ENCODE measurements around the gene WNT5B. TPM values are rescaled to one million over a fixed set of nuclear protein-coding genes. Genes with fewer than 3 reads are reported as not detected.

WNT5B gene
- total and polyA plus RNA-seq, 2 of the 8 experiments (the other 6 are each of a cell fraction or from before 2014, with no cell fraction given): 0.91 to 1.2 TPM

DNA sequence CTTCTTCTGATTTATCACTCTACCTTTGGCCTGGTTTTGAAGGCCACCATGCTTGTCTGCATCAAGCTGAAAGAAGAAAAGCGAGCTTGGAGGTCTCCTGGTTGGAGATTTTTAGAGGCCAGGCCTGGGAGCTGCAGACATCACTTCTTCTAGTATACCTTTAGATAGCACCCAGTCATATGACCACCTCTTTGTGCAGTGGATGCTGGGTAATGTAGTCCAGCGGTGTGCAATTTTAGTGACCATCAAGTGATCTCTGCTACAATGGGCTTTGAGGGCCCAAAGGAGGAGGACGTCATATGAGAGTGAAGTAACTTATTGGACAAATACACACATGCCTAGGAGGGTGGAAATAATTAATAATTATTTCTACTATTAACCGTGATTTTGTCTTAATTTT is 15.2 kb upstream of the WNT5B start:
- no peak overlapping the region for H2BK20ac ChIP-seq (ENCODE audit: low read length)
- DNase-seq (ENCODE audit: low read depth in 1 of 2, low spot score in 2 of 2) (no peak), FAIRE-seq (no peak)
- H3K23me2 ChIP-seq (ENCODE audit: low read depth, low read length): no peaks in the 10 kb centered on the region
- POLR2A ChIA-PET (ENCODE audit: partially characterized antibody): no interaction called here
- H3K4ac ChIP-seq (replicated peaks; ENCODE audit: insufficient read length, low read depth, low read length): no peak overlapping the region
- no peak overlapping the region for H2BK12ac ChIP-seq (ENCODE audit: low read depth, low read length)
- H3K9me3 ChIP-seq (ENCODE audit: insufficient read depth in 2 of 2, low read depth in 1 of 2, low read length in 1 of 2): no peaks in the 10 kb centered on the region
- no peaks in the 10 kb centered on the region for H4K20me1 ChIP-seq (replicated peaks in 1 of 2; ENCODE audit: control insufficient read depth in 1 of 2, insufficient read depth in 2 of 2, low read length in 2 of 2)
- no peaks in the 10 kb centered on the region for H3K79me2 ChIP-seq (ENCODE audit: control insufficient read depth in 1 of 2, insufficient read depth in 2 of 2, low read length in 2 of 2)
- H3K4me2 ChIP-seq (ENCODE audit: insufficient read depth in 1 of 2, low read depth in 2 of 2, low read length in 2 of 2): no peak overlapping the region
- H2BK5ac ChIP-seq (ENCODE audit: low read depth, low read length): no peak overlapping the region
- H3K56ac ChIP-seq (replicated peaks; ENCODE audit: insufficient read length, low read depth, low read length): no peak overlapping the region
- H3K4me3 ChIP-seq (ENCODE audit: extremely low read depth in 1 of 4, insufficient read depth in 2 of 4, low read depth in 3 of 4, low read length in 4 of 4): no peak overlapping the region
- no peak overlapping the region for H3K23ac ChIP-seq (ENCODE audit: insufficient read length)
- no peak overlapping the region for H4K5ac ChIP-seq (ENCODE audit: insufficient read length, low read depth, low read length)
- no peaks in the 10 kb centered on the region; a peak in 1 of 7 replicates for H3K4me1 ChIP-seq (replicated peaks in 1 of 4; ENCODE audit: control insufficient read depth in 3 of 4, insufficient read depth in 4 of 4, low read length in 3 of 4)
- peaks cover 0 to 9% (median 2%) of the 10 kb centered on the region in 4 experiments; a peak in 4 of 7 replicates for H3K27me3 ChIP-seq (replicated peaks in 1 of 4; ENCODE audit: control insufficient read depth in 3 of 4, extremely low read depth in 1 of 4, insufficient read depth in 3 of 4, low read length in 3 of 4)
- no peaks in the 10 kb centered on the region for H3K79me1 ChIP-seq (ENCODE audit: low read depth, low read length)
- H4K91ac ChIP-seq (replicated peaks; ENCODE audit: insufficient read length, low read length): no peak overlapping the region
- H3K14ac ChIP-seq (ENCODE audit: insufficient read length): no peak overlapping the region
- peak overlapping the region; percentile 55; the same call in 1 of the 2 replicates for H2AFZ ChIP-seq (ENCODE audit: low read length)
- no peak overlapping the region for H2BK120ac ChIP-seq (replicated peaks; ENCODE audit: low read depth, low read length)
- no peak overlapping the region for H3K9ac ChIP-seq (replicated peaks in 1 of 4; ENCODE audit: extremely low read depth in 1 of 4, low read depth in 3 of 4, low read length in 3 of 4)
- no peak overlapping the region for H3K18ac ChIP-seq (ENCODE audit: extremely low read depth, low read length)
- no peak for TF ChIP-seq EGR1 (IDR thresholded peaks at IDR 0.05; ENCODE audit: borderline replicate concordance, low read depth, low read length)
- TF ChIP-seq, protein P1, sequence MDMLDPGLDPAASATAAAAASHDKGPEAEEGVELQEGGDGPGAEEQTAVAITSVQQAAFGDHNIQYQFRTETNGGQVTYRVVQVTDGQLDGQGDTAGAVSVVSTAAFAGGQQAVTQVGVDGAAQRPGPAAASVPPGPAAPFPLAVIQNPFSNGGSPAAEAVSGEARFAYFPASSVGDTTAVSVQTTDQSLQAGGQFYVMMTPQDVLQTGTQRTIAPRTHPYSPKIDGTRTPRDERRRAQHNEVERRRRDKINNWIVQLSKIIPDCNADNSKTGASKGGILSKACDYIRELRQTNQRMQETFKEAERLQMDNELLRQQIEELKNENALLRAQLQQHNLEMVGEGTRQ (IDR thresholded peaks at IDR 0.05; ENCODE audit: low read length): peak; percentile 75
- peak; percentile 62 for TF ChIP-seq SIX5 (IDR thresholded peaks at IDR 0.05; ENCODE audit: low read depth, low read length)
- CTCF ChIA-PET (ENCODE audit: partially characterized antibody): interaction anchor here (0.9 to 3.1 kb wide), 4 partner anchors 11 to 286 kb away, joined by 3 to 13 read pairs (median 6); partner anchors contain the start of gene WNT5B
- no peak overlapping the region for H4K8ac ChIP-seq (ENCODE audit: extremely low read depth, insufficient read depth, low read length)
- WGBS, 2 experiments (ENCODE audit: extremely low coverage in 1 of 2, insufficient coverage in 1 of 2, insufficient read length in 1 of 2, insufficient replicate concordance in 2 of 2, low coverage in 1 of 2, low lambda C conversion rate in 2 of 2, missing lambda C conversion rate in 1 of 2): 87% methylated on average over 4 of the region's 4 CpGs; no CpG with 5 or more reads in 1 of the 2 experiments
- no peak overlapping the region for H2AK5ac ChIP-seq (ENCODE audit: low read depth, low read length)
- H3K36me3 ChIP-seq (ENCODE audit: control insufficient read depth in 2 of 4, insufficient read depth in 4 of 4, low read length in 3 of 4): no peaks in the 10 kb centered on the region
- H2BK15ac ChIP-seq (ENCODE audit: low read length): no peak overlapping the region
- H3K27ac ChIP-seq (ENCODE audit: low read depth, low read length): no peak overlapping the region

Data from H1 (cell line).